OCI-LY1 (cell line): ENCODE data around the gene NDUFAB1.

ENCODE experiments used
- CTCF ChIP-seq: fragments of 200-600 bp; sonication (generic), shearing (Covaris generic); IDR thresholded peaks from 2 replicates; pipeline ENCODE4 v1.5.1; 2017; ENCODE audit warnings: mild to moderate bottlenecking, antibody characterized with exemption, low read length, moderate library complexity, mixed read lengths
- EZH2 ChIP-seq: fragments of 200-600 bp; sonication (generic), shearing (Covaris generic); IDR thresholded peaks from 2 replicates; pipeline ENCODE4 v1.8.0; 2017; ENCODE audit warnings: borderline replicate concordance, mixed run types, mild to moderate bottlenecking, antibody characterized with exemption, low read length, moderate library complexity, mixed read lengths

- TF ChIP-seq EZH2 (no peak), CTCF (no peak)
These were observed 33.4 kb upstream of the NDUFAB1 start for GRCh38 chr16:23629516-23629915.
